Mesenchymal stem cell (in vitro differentiated cells and primary cell): ENCODE measurements around the gene UBR3. TPM values are rescaled to one million over a fixed set of nuclear protein-coding genes. Genes with fewer than 3 reads are reported as not detected.

Source experiments
- DNase-seq: peaks from one replicate; pipeline ENCODE4 v3.0.0-alpha.2; 2013
- H2AFZ ChIP-seq: one replicate; pipeline ENCODE4 v1.6.1; 2013; ENCODE audit warnings: low read depth, mild to moderate bottlenecking, control low read depth, inconsistent platforms, low read length, moderate library complexity
- H2AK5ac ChIP-seq: 2 replicates; pipeline ENCODE4 v1.6.1; 2013; ENCODE audit warnings: low read length, moderate library complexity, mild to moderate bottlenecking, inconsistent platforms; ENCODE audit not compliant: severe bottlenecking
- H2BK120ac ChIP-seq: one replicate; pipeline ENCODE4 v1.6.1; 2013; ENCODE audit warnings: low read depth, mild to moderate bottlenecking, inconsistent platforms, low read length, moderate library complexity
- H2BK12ac ChIP-seq, 2 experiments: one replicate each; pipeline ENCODE4 v1.6.1; 2013; ENCODE audit warnings: inconsistent platforms in 2 of 2, low read length in 2 of 2, mild to moderate bottlenecking in 2 of 2, moderate library complexity in 2 of 2, control low read depth in 1 of 2
- H2BK15ac ChIP-seq: one replicate; pipeline ENCODE4 v1.6.1; 2013; ENCODE audit warnings: mild to moderate bottlenecking, low read depth, inconsistent platforms; ENCODE audit not compliant: poor library complexity, severe bottlenecking
- H2BK5ac ChIP-seq: 2 replicates; pipeline ENCODE4 v1.6.1; 2013; ENCODE audit warnings: low read depth, mild to moderate bottlenecking, low read length, control low read depth, inconsistent platforms; ENCODE audit not compliant: poor library complexity, severe bottlenecking
- H3K14ac ChIP-seq, 2 experiments: one replicate each; pipeline ENCODE4 v1.6.1; 2013; ENCODE audit warnings: inconsistent platforms in 2 of 2, low read length in 2 of 2, control low read depth in 1 of 2, mild to moderate bottlenecking in 1 of 2, moderate library complexity in 1 of 2
- H3K18ac ChIP-seq, 2 experiments: one replicate each; pipeline ENCODE4 v1.6.1; 2013; ENCODE audit warnings: inconsistent platforms in 2 of 2, low read length in 2 of 2, control low read depth in 1 of 2, low read depth in 1 of 2, mild to moderate bottlenecking in 1 of 2
- H3K23ac ChIP-seq, 2 experiments: one replicate each; pipeline ENCODE4 v1.6.1; 2013; ENCODE audit warnings: inconsistent platforms in 2 of 2, low read length in 2 of 2, mild to moderate bottlenecking in 2 of 2, moderate library complexity in 2 of 2, control low read depth in 1 of 2
- H3K27ac ChIP-seq: 2 replicates; pipeline ENCODE4 v1.5.1; 2013; ENCODE audit warnings: mild to moderate bottlenecking, moderate library complexity, low read length, control low read depth, inconsistent platforms; ENCODE audit not compliant: poor library complexity, severe bottlenecking
- H3K27me3 ChIP-seq, 2 experiments: 2 replicates each; pipeline versions ENCODE4 v1.6.1 to v1.7.0; 2013; ENCODE audit warnings: low read length in 2 of 2, mild to moderate bottlenecking in 2 of 2, moderate library complexity in 2 of 2, control low read depth in 1 of 2, inconsistent platforms in 1 of 2; ENCODE audit not compliant: control insufficient read depth in 1 of 2, insufficient read depth in 1 of 2
- H3K36me3 ChIP-seq, 2 experiments: 2 replicates each; pipeline versions ENCODE4 v1.6.1 to v1.7.0; 2013; ENCODE audit warnings: low read length in 2 of 2, control low read depth in 1 of 2, inconsistent platforms in 1 of 2, low read depth in 1 of 2, mild to moderate bottlenecking in 1 of 2; ENCODE audit not compliant: insufficient read depth in 2 of 2, control insufficient read depth in 1 of 2
- H3K4ac ChIP-seq, 2 experiments: one replicate each; pipeline ENCODE4 v1.6.1; 2013; ENCODE audit warnings: inconsistent platforms in 2 of 2, low read length in 2 of 2, mild to moderate bottlenecking in 2 of 2, moderate library complexity in 2 of 2, control low read depth in 1 of 2, low read depth in 1 of 2
- H3K4me1 ChIP-seq: 2 replicates; pipeline ENCODE4 v1.6.1; 2013; ENCODE audit warnings: low read depth, low read length, control low read depth; ENCODE audit not compliant: control insufficient read depth, insufficient read depth
- H3K4me2 ChIP-seq: 2 replicates; pipeline ENCODE4 v1.6.1; 2013; ENCODE audit warnings: low read length, mild to moderate bottlenecking, inconsistent platforms; ENCODE audit not compliant: poor library complexity, severe bottlenecking
- H3K4me3 ChIP-seq, 2 experiments: 2 replicates each; pipeline versions ENCODE4 v1.5.1 to v1.7.0; 2013; ENCODE audit warnings: low read length in 2 of 2, mild to moderate bottlenecking in 2 of 2, control low read depth in 1 of 2, low read depth in 1 of 2; ENCODE audit not compliant: insufficient read depth in 1 of 2
- H3K79me1 ChIP-seq: replicated peaks from 2 replicates; pipeline ENCODE4 v1.6.1; 2013; ENCODE audit warnings: mild to moderate bottlenecking, control low read depth, low read length, inconsistent platforms; ENCODE audit not compliant: poor library complexity, severe bottlenecking
- H3K9ac ChIP-seq: 2 replicates; pipeline ENCODE4 v1.7.0; 2013; ENCODE audit warnings: mild to moderate bottlenecking, low read length, moderate library complexity
- H3K9me3 ChIP-seq: 2 replicates; pipeline ENCODE4 v1.7.0; 2013; ENCODE audit warnings: mild to moderate bottlenecking, low read length; ENCODE audit not compliant: control insufficient read depth
- H4K8ac ChIP-seq: one replicate; pipeline ENCODE4 v1.6.1; 2013; ENCODE audit warnings: inconsistent platforms, mild to moderate bottlenecking, low read length, moderate library complexity
- H4K91ac ChIP-seq: one replicate; pipeline ENCODE4 v1.6.1; 2013; ENCODE audit warnings: mild to moderate bottlenecking, low read length, inconsistent platforms
- WGBS: methylation state at CpG from one replicate; pipeline ENCODE4 v1.1.7; 2013; ENCODE audit warnings: mixed read lengths; 5-methylcytosine and 5-hydroxymethylcytosine counted together
- polyA plus RNA-seq, 2 experiments: library from polyadenylated mRNA; stranded (reverse); fragments of 200-250 nt; gene quantifications; one replicate each; pipeline ENCODE4 v1.2.3, GENCODE V29; 2013

The UBR3 gene, protein sequence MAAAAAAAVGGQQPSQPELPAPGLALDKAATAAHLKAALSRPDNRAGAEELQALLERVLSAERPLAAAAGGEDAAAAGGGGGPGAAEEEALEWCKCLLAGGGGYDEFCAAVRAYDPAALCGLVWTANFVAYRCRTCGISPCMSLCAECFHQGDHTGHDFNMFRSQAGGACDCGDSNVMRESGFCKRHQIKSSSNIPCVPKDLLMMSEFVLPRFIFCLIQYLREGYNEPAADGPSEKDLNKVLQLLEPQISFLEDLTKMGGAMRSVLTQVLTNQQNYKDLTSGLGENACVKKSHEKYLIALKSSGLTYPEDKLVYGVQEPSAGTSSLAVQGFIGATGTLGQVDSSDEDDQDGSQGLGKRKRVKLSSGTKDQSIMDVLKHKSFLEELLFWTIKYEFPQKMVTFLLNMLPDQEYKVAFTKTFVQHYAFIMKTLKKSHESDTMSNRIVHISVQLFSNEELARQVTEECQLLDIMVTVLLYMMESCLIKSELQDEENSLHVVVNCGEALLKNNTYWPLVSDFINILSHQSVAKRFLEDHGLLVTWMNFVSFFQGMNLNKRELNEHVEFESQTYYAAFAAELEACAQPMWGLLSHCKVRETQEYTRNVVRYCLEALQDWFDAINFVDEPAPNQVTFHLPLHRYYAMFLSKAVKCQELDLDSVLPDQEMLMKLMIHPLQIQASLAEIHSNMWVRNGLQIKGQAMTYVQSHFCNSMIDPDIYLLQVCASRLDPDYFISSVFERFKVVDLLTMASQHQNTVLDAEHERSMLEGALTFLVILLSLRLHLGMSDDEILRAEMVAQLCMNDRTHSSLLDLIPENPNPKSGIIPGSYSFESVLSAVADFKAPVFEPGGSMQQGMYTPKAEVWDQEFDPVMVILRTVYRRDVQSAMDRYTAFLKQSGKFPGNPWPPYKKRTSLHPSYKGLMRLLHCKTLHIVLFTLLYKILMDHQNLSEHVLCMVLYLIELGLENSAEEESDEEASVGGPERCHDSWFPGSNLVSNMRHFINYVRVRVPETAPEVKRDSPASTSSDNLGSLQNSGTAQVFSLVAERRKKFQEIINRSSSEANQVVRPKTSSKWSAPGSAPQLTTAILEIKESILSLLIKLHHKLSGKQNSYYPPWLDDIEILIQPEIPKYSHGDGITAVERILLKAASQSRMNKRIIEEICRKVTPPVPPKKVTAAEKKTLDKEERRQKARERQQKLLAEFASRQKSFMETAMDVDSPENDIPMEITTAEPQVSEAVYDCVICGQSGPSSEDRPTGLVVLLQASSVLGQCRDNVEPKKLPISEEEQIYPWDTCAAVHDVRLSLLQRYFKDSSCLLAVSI (N-terminal part only)
- 14.0 TPM for polyA plus RNA-seq (2013, experiment 1 of 2)
- 14.7 TPM for polyA plus RNA-seq (2013, experiment 2 of 2)

DNA sequence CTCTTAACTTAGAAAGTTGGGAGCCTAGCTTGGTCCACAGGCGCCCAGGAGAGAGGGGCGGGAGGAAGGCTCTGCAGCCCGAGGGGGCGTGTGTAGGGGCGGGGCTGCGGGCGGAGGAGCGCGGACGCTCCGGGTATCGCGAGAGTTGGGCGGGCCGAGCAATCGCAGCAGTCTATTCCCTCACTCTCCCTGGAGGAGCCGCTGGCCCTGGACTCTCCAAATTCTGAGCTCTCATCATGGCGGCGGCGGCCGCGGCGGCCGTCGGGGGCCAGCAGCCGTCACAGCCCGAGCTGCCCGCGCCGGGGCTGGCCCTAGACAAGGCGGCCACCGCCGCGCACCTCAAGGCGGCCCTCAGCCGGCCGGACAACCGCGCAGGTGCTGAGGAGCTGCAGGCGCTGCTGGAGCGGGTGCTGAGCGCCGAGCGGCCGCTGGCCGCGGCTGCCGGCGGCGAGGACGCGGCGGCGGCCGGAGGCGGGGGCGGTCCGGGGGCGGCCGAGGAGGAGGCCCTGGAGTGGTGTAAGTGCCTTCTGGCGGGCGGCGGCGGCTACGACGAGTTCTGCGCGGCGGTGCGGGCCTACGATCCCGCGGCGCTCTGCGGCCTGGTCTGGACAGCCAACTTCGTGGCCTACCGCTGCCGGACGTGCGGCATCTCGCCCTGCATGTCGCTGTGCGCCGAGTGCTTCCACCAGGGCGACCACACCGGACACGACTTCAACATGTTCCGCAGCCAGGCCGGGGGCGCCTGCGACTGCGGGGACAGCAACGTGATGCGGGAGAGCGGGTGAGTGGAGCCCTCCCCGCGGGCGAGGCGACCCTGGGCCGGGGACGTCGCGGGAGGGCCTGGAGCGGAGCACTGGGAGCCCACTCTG is at the start of gene UBR3:
Gene UBR3, plus strand, starts transcription at position 183 of the 869 bp plus-strand sequence. Its CDS starts 54 bp downstream, at position 237.
- Histone ChIP-seq H2BK5ac (peak within 1 kb of the TSS; percentile 81), H3K4me2 (peak within 1 kb of the TSS; percentile 81), H3K27ac (peak within 1 kb of the TSS; percentile 5), H2BK120ac (peak within 1 kb of the TSS; percentile 85), H2BK12ac (peak within 1 kb of the TSS in 1 of 2 experiments; percentile 2), H3K79me1 (peaks cover 8% of the 10 kb centered on the region), H3K27me3 (no peaks in the 10 kb centered on the region), H3K9me3 (no peaks in the 10 kb centered on the region), H3K14ac (peak within 1 kb of the TSS in 1 of 2 experiments; percentile 69), H3K36me3 (peaks cover 0 to 7% of the 10 kb centered on the region in 2 experiments), H3K4ac (peak within 1 kb of the TSS; percentile 12 to 81), H4K91ac (peak within 1 kb of the TSS; percentile 53), H4K8ac (peak within 1 kb of the TSS; percentile 77), H3K4me1 (peaks cover 5% of the 10 kb centered on the region), H2BK15ac (peak within 1 kb of the TSS; percentile 7), H2AFZ (peak within 1 kb of the TSS; percentile 65), H3K4me3 (peak within 1 kb of the TSS; percentile 77 to 80), H2AK5ac (no peak within 1 kb of the TSS), H3K18ac (peak within 1 kb of the TSS; percentile 58 to 89), H3K9ac (peak within 1 kb of the TSS; percentile 93), H3K23ac (peak within 1 kb of the TSS in 1 of 2 experiments; percentile 74)
- under 1% methylated on average over 72 of the region's 104 CpGs for WGBS
- peak; percentile 93 for DNase-seq

DNA sequence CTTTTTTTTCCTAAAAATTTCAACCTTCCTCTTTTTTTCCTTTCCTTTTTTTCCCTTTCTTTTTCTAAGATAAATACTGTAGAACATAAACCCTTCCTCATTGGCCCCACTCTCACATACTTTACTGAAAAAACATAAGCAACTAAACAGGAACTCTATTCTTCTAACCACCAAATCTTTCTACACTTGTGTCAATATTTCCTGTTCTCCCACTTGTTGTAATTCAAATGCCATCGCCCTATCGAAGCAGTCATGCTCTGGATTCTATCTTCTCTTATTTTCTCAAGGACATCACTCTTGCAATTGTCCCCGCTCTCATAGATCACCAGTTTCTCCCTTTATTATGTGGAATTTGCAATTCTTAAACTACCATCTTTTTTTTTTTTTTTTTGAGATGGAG is 48.8 kb upstream of the UBR3 start:
- Histone ChIP-seq H3K4me3 (no peak overlapping the region), H4K91ac (no peak overlapping the region), H4K8ac (no peak overlapping the region), H3K27me3 (no peaks in the 10 kb centered on the region), H3K79me1 (no peaks in the 10 kb centered on the region), H3K9me3 (no peaks in the 10 kb centered on the region), H2BK15ac (no peak overlapping the region), H3K27ac (no peak overlapping the region), H2AFZ (no peak overlapping the region), H3K4me1 (peaks cover 1% of the 10 kb centered on the region), H3K23ac (no peak overlapping the region), H2BK12ac (no peak overlapping the region), H3K4ac (no peak overlapping the region), H3K36me3 (no peaks in the 10 kb centered on the region), H3K9ac (no peak overlapping the region), H2BK120ac (no peak overlapping the region), H3K4me2 (no peak overlapping the region), H3K18ac (no peak overlapping the region), H3K14ac (no peak overlapping the region), H2AK5ac (no peak overlapping the region), H2BK5ac (no peak overlapping the region)
- DNase-seq: no peak
- WGBS: 96% methylated on average over 2 of the region's 3 CpGs

DNA sequence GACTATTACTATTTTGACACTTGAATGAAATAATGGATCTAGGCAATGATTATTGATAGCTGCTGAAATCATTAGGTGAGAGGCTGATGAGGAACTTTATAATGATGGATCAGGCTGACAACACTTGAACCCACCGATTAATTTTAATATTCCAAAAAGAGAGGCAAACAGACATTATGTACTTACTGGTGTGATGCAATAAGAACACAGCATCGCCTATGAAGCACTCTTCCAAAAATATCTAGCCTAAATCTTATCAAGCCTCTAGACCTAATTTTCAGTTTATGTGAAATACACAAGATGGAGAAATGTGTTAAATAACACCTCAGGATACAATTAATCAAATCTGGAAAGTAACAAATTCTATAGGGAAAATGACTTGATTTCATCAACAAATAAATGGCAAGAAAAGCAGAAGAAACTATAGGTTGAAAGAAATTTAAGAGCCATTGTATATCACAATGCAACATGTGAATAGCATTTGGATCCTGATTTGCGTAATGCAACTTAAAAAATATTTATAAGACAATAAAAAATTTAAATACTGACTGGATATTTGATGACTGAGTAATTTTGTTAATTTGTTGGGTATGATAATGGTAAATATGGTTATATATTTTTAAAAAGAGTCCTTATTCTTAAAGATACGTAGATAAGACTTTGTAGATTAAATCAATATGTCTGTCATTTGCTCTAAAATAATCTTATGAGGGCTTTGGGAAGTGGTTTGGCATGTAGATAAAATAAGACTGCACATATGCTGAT is 45.8 kb upstream of the UBR3 start:
- H4K91ac ChIP-seq: no peak overlapping the region
- no peak overlapping the region for H3K4me3 ChIP-seq
- no peak overlapping the region for H3K23ac ChIP-seq
- no peak overlapping the region for H4K8ac ChIP-seq
- no peak overlapping the region for H2BK5ac ChIP-seq
- no peaks in the 10 kb centered on the region for H3K79me1 ChIP-seq
- no peak overlapping the region for H3K9ac ChIP-seq
- no peak overlapping the region for H2BK15ac ChIP-seq
- no peak overlapping the region for H2BK12ac ChIP-seq
- no peak overlapping the region for H2BK120ac ChIP-seq
- no peaks in the 10 kb centered on the region for H3K36me3 ChIP-seq
- no peak overlapping the region for H3K27ac ChIP-seq
- no peak for DNase-seq
- H2AFZ ChIP-seq: no peak overlapping the region
- H3K14ac ChIP-seq: no peak overlapping the region
- WGBS: 100% methylated on average over 1 of the region's 4 CpGs
- no peak overlapping the region for H3K18ac ChIP-seq
- H2AK5ac ChIP-seq: no peak overlapping the region
- H3K4me1 ChIP-seq: peaks cover 1% of the 10 kb centered on the region
- H3K4me2 ChIP-seq: no peak overlapping the region
- H3K4ac ChIP-seq: no peak overlapping the region
- no peaks in the 10 kb centered on the region for H3K9me3 ChIP-seq
- H3K27me3 ChIP-seq: no peaks in the 10 kb centered on the region
